Measurements from ENCODE around the gene CABLES1.
"Not testable (repeated sequence)": the region's sequence is repeated elsewhere in the genome, so short reads cannot be mapped to it uniquely, and the experiment has no call there.

CABLES1 gene

DNA sequence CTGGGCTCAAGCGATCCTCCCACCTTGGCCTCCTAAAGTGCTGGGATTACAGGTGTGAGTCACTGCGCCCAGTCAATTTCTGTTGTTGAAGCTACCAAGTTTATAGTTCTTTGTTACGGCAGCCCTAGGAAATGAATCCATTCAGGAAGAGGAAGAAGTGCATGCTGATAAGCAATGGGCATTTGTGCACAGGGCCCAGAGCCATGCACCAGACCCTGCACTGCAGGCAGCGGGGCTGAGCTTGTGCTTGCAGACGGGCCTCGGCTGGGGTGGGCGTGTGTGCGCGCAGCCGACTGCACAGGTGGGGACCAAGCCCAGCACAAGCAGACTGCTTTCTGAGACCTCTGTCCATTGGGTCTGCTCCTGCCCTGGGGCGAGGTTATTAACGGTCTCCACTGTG is 144.6 kb downstream of the CABLES1 start:
- TF ChIP-seq, protein P1, sequence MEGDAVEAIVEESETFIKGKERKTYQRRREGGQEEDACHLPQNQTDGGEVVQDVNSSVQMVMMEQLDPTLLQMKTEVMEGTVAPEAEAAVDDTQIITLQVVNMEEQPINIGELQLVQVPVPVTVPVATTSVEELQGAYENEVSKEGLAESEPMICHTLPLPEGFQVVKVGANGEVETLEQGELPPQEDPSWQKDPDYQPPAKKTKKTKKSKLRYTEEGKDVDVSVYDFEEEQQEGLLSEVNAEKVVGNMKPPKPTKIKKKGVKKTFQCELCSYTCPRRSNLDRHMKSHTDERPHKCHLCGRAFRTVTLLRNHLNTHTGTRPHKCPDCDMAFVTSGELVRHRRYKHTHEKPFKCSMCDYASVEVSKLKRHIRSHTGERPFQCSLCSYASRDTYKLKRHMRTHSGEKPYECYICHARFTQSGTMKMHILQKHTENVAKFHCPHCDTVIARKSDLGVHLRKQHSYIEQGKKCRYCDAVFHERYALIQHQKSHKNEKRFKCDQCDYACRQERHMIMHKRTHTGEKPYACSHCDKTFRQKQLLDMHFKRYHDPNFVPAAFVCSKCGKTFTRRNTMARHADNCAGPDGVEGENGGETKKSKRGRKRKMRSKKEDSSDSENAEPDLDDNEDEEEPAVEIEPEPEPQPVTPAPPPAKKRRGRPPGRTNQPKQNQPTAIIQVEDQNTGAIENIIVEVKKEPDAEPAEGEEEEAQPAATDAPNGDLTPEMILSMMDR (IDR thresholded peaks at IDR 0.05; ENCODE audit: low read depth, low read length, missing control alignments), result no peak
- in situ Hi-C loops (cut with HindIII; ENCODE audit: low sequenced_read_pairs), result no loop called here
- no peak overlapping the region for H3K4me3 ChIP-seq (ENCODE audit: low read depth, low read length)
- no peak for DNase-seq (ENCODE audit: low read depth)

DNA sequence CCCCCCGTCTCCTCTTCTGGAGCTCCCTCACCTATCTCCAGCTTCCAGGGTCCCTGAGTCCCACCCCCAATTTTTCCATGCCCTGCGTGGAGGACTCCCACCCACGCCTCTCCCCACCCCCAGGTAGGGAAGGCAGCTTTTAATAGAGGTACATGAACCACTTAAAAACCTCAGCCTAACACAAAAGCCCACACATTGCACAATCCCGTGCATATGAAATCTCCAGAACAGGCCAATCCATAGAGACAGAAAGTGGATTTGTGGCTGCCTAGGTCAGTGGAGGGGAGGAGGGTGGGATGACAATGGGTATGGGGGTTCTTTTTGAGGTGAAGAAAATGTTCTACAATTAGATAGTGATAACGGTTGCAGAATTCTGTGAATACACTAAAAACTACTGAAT is 145.6 kb downstream of the CABLES1 start:
- H3K4me3 ChIP-seq (ENCODE audit: low read depth, low read length), result no peak overlapping the region
- TF ChIP-seq, protein P1 (IDR thresholded peaks at IDR 0.05; ENCODE audit: low read depth, low read length, missing control alignments), result no peak
- in situ Hi-C loops (cut with HindIII; ENCODE audit: low sequenced_read_pairs), result no loop called here
- DNase-seq (ENCODE audit: low read depth), result no peak

- no peak for DNase-seq (ENCODE audit: low read depth)
- in situ Hi-C loops (cut with HindIII; ENCODE audit: low sequenced_read_pairs), result no loop called here
- H3K4me3 ChIP-seq (ENCODE audit: low read depth, low read length), result no peak overlapping the region
- TF ChIP-seq, protein P1 (IDR thresholded peaks at IDR 0.05; ENCODE audit: low read depth, low read length, missing control alignments), result no peak
Observed at GRCh38 chr18:23281626-23282436, 146.5 kb downstream of the CABLES1 start.

- in situ Hi-C loops (cut with HindIII; ENCODE audit: low sequenced_read_pairs), result no loop called here
- no peak overlapping the region for H3K4me3 ChIP-seq (ENCODE audit: low read depth, low read length)
- TF ChIP-seq, protein P1 (IDR thresholded peaks at IDR 0.05; ENCODE audit: low read depth, low read length, missing control alignments), result no peak
Observed at GRCh38 chr18:23282437-23282781, 147.1 kb downstream of the CABLES1 start.

DNA sequence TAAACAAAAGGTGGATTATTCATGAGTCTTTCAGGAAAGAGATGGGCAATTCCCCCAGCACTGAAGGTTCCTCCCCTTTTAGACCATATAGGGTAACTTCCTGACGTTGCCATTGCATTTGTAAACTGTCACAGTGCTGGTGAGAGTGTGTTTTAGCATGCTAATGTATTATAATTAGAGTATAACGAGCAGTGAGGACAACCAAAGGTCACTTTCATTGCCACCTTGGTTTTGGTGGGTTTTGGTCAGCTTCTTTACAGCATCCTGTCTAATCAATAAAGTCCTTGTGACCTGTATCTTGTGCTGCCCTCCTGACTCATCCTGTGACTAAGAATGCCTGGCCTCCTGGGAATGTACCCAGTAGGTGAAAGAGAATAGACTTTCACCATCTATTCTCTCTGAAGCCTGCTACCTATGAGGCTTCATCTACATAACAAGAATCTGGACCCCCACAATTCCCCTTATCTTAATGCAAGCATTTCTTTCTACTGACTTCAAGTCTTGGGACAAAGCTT is 148.7 kb downstream of the CABLES1 start:
- in situ Hi-C loops (cut with HindIII; ENCODE audit: low sequenced_read_pairs), result no loop called here
- no peak for DNase-seq (ENCODE audit: low read depth)
- TF ChIP-seq, protein P1 (IDR thresholded peaks at IDR 0.05; ENCODE audit: low read depth, low read length, missing control alignments), result no peak
- H3K4me3 ChIP-seq (ENCODE audit: low read depth, low read length), result no peak overlapping the region

More at GRCh38 chr18:23282437-23282781, 147.1 kb downstream of the CABLES1 start:
- no peak for DNase-seq (ENCODE audit: low read depth)

GRCh38 chr18:23284629-23285028 is 149.3 kb downstream of the CABLES1 start:
- TF ChIP-seq, protein P1 (IDR thresholded peaks at IDR 0.05; ENCODE audit: low read depth, low read length, missing control alignments), result no peak
- no peak overlapping the region for H3K4me3 ChIP-seq (ENCODE audit: low read depth, low read length)
- in situ Hi-C loops (cut with HindIII; ENCODE audit: low sequenced_read_pairs), result no loop called here
- DNase-seq (ENCODE audit: low read depth), result no peak

GRCh38 chr18:23285581-23285980 is 150.3 kb downstream of the CABLES1 start:
- H3K4me3 ChIP-seq (ENCODE audit: low read depth, low read length); DNase-seq (ENCODE audit: low read depth); in situ Hi-C loops (cut with HindIII; ENCODE audit: low sequenced_read_pairs): not testable (repeated sequence)

Data from astrocyte of the cerebellum (primary cell).